HEK293T (cell line): ENCODE data around the gene MEGF8.

Experiments used
- CTCF ChIA-PET: fragments of 350-600 bp; formaldehyde crosslinking; extraction: SDS; loops from one replicate; lab custom pipeline; 2021; ENCODE audit warnings: antibody characterized with exemption, inconsistent platforms; lab: Yijun Ruan, JAX
- POLR2A ChIA-PET: fragments of 350-600 bp; formaldehyde crosslinking; extraction: SDS; loops from one replicate; lab custom pipeline; 2020; ENCODE audit warnings: antibody characterized with exemption, inconsistent platforms; lab: Yijun Ruan, JAX
- DNase-seq: peaks from one replicate; pipeline ENCODE4 v3.0.0; 2012; ENCODE audit warnings: mixed read lengths; ENCODE audit errors: extremely low spot score
- ARNT ChIP-seq: fragments of 450-650 bp; IDR thresholded peaks from 2 replicates; pipeline ENCODE4 v1.6.1; 2017; ENCODE audit warnings: mild to moderate bottlenecking
- BHLHE40 ChIP-seq: fragments of 450-650 bp; IDR thresholded peaks from 2 replicates; pipeline ENCODE4 v1.6.1; 2016; ENCODE audit warnings: mild to moderate bottlenecking, moderate library complexity, borderline replicate concordance
- CTBP1 ChIP-seq: fragments of 450-650 bp; IDR thresholded peaks from 2 replicates; pipeline ENCODE4 v1.6.1; 2016; ENCODE audit warnings: borderline replicate concordance
- ELF4 ChIP-seq: fragments of 450-650 bp; IDR thresholded peaks from 2 replicates; pipeline ENCODE4 v1.6.1; 2017; ENCODE audit warnings: antibody characterized with exemption
- FOXA1 ChIP-seq: fragments of 450-650 bp; IDR thresholded peaks from 2 replicates; pipeline ENCODE4 v1.6.1; 2016; ENCODE audit warnings: mild to moderate bottlenecking
- FOXK2 ChIP-seq: fragments of 450-650 bp; IDR thresholded peaks from 2 replicates; pipeline ENCODE4 v1.6.1; 2016; ENCODE audit warnings: mild to moderate bottlenecking
- FOXM1 ChIP-seq: fragments of 450-650 bp; IDR thresholded peaks from 2 replicates; pipeline ENCODE4 v1.6.1; 2017; ENCODE audit warnings: mild to moderate bottlenecking, borderline replicate concordance
- HDGF ChIP-seq: fragments of 450-650 bp; IDR thresholded peaks from 2 replicates; pipeline ENCODE4 v1.6.1; 2017; ENCODE audit warnings: antibody characterized with exemption, borderline replicate concordance
- L3MBTL2 ChIP-seq: fragments of 450-650 bp; conservative IDR thresholded peaks from 2 replicates; pipeline ENCODE4 v1.6.1; 2016; ENCODE audit warnings: mild to moderate bottlenecking
- LEF1 ChIP-seq: fragments of 450-650 bp; IDR thresholded peaks from 2 replicates; pipeline ENCODE4 v1.6.1; 2017; ENCODE audit warnings: mild to moderate bottlenecking, borderline replicate concordance
- NFRKB ChIP-seq: fragments of 450-650 bp; IDR thresholded peaks from 2 replicates; pipeline ENCODE4 v1.6.1; 2016; ENCODE audit warnings: mild to moderate bottlenecking, moderate library complexity
- SP1 ChIP-seq: fragments of 450-650 bp; IDR thresholded peaks from 2 replicates; pipeline ENCODE4 v1.6.1; 2017
- SUZ12 ChIP-seq: fragments of 450-650 bp; IDR thresholded peaks from 2 replicates; pipeline ENCODE4 v1.6.1; 2016; ENCODE audit warnings: mild to moderate bottlenecking
- TARDBP ChIP-seq: fragments of 450-650 bp; IDR thresholded peaks from 2 replicates; pipeline ENCODE4 v1.6.1; 2016
- ZNF384 ChIP-seq: fragments of 450-650 bp; IDR thresholded peaks from 2 replicates; pipeline ENCODE4 v1.6.1; 2016
- TF ChIP-seq, protein P1 (sequence below): fragments of 450-650 bp; IDR thresholded peaks from 2 replicates; pipeline ENCODE4 v1.6.1; 2016

Gene MEGF8

GRCh38 chr19:42345191-42345812 lies 19.9 kb downstream of the MEGF8 start:
- CTCF ChIA-PET, result interaction anchor here (0.8 kb wide), 1 partner anchor 55 kb away, joined by 4 read pairs; no protein-coding TSS in a partner anchor
- no peak for DNase-seq
- POLR2A ChIA-PET, result interaction anchor here (1.5 kb wide), 1 partner anchor 51 kb away, joined by 5 read pairs; no protein-coding TSS in a partner anchor
- TF ChIP-seq ARNT (no peak), SUZ12 (no peak)

- CTCF ChIA-PET, result no interaction called here
- TF ChIP-seq FOXA1 (no peak), HDGF (no peak), NFRKB (no peak), FOXM1 (no peak), BHLHE40 (no peak), LEF1 (no peak), TARDBP (no peak), ARNT (no peak), SUZ12 (no peak), SP1 (no peak), FOXK2 (no peak), L3MBTL2 (no peak), ZNF384 (no peak), ELF4 (no peak), CTBP1 (no peak)
- TF ChIP-seq, protein P1, sequence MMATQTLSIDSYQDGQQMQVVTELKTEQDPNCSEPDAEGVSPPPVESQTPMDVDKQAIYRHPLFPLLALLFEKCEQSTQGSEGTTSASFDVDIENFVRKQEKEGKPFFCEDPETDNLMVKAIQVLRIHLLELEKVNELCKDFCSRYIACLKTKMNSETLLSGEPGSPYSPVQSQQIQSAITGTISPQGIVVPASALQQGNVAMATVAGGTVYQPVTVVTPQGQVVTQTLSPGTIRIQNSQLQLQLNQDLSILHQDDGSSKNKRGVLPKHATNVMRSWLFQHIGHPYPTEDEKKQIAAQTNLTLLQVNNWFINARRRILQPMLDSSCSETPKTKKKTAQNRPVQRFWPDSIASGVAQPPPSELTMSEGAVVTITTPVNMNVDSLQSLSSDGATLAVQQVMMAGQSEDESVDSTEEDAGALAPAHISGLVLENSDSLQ, result no peak
- POLR2A ChIA-PET, result no interaction called here
- no peak for DNase-seq
Observed at GRCh38 chr19:42348211-42348610, 22.8 kb downstream of the MEGF8 start.

DNA sequence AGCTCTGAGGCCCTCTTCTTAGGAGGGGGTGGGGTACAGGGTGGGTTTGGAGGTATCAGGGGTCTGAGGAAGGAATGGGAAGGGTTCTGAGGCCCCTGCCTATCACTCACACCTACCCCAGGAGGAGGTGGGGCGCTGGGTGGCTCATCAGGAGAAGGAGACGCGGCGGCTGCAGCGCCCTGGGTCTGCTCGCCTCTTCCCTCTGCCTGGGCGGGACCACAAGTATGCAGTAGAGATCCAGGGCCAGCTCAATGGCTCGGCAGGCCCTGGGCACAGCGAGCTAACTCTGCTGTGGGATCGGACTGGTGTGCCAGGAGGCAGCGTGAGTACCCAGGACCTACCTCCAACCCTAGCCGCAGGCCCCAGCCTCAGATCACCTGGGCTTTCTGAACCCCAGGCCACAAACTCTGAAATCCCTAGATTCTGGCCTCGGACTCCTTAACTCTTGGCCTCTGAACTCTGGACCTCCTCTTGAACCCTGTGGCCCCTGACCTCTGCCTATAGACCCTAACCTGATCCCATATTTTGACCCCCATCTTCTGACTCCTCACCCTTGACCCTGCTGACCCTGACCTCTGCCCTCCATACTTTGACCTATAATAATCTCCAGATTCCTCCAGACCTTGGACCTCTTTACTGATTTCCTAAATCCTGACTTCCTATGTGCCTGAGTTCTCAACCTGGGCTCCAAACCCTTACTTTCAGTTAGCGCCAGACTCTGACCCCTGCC lies 24.1 kb downstream of the MEGF8 start:
- no peak for DNase-seq
- TF ChIP-seq SUZ12 (no peak), LEF1 (no peak), HDGF (no peak), FOXK2 (no peak), FOXA1 (no peak)
- POLR2A ChIA-PET, result no interaction called here
- CTCF ChIA-PET, result no interaction called here

DNA sequence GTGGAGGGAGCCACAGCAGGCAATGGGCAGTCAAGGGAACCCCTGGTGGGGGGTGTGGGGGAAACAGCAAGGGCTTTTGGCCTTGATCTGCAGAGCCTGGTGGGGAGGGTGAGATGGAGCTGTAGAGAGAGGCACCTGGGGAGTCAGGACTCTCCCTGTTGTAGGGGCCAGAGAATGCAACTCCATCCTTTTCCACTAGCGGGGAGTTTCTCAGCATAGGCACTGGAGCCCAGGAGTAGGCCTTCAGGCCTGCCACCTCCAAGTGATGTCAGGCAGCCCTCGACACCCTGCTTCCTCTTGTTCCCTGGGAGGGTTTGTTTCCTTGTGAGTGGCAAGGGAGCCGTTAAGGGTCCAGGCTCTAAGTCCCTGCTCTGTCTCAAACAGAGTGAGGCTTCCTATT lies 25.0 kb downstream of the MEGF8 start:
- CTCF ChIA-PET, result no interaction called here
- POLR2A ChIA-PET, result no interaction called here
- no peak for TF ChIP-seq L3MBTL2
- TF ChIP-seq BHLHE40, result no peak
- no peak for TF ChIP-seq TARDBP
- TF ChIP-seq FOXA1, result no peak
- DNase-seq, result no peak

DNA sequence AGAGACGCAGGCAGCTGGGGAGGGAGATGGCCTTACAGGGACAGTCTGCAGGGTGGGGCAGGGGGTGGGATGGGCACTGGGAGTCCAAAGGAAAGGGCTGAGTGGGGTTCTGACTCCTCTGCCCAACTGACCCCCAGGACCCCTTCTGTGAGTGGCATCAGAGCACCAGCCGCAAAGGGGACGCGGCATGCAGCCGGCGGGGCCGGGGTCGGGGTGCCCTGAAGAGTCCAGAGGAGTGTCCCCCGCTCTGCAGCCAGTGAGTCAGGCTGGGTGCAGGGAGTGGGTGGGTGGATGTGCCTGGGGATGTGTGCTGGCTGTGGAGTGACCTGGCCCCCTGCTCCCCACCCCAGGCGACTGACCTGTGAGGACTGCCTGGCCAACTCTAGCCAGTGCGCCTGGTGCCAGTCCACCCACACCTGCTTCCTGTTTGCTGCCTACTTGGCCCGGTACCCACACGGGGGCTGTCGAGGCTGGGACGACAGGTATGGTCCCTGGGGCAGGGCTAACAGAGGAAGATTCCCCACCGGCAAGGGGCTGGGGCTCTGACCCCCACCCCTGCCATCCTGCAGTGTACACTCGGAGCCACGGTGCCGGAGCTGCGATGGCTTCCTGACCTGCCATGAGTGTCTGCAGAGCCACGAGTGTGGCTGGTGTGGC lies 25.8 kb downstream of the MEGF8 start:
- POLR2A ChIA-PET, result no interaction called here
- no peak for TF ChIP-seq ZNF384
- no peak for TF ChIP-seq ELF4
- no peak for TF ChIP-seq FOXK2
- no peak for TF ChIP-seq FOXM1
- TF ChIP-seq SUZ12, result no peak
- no peak for TF ChIP-seq HDGF
- TF ChIP-seq L3MBTL2, result no peak
- TF ChIP-seq FOXA1, result no peak
- TF ChIP-seq SP1, result no peak
- no peak for TF ChIP-seq NFRKB
- no peak for TF ChIP-seq ARNT
- TF ChIP-seq LEF1, result no peak
- no peak for TF ChIP-seq TARDBP
- TF ChIP-seq CTBP1, result no peak
- CTCF ChIA-PET, result no interaction called here
- no peak for DNase-seq

- no peak for TF ChIP-seq SP1
- POLR2A ChIA-PET, result no interaction called here
- DNase-seq, result no peak
- CTCF ChIA-PET, result no interaction called here
Observed at GRCh38 chr19:42352301-42353259, 27.1 kb downstream of the MEGF8 start.

DNA sequence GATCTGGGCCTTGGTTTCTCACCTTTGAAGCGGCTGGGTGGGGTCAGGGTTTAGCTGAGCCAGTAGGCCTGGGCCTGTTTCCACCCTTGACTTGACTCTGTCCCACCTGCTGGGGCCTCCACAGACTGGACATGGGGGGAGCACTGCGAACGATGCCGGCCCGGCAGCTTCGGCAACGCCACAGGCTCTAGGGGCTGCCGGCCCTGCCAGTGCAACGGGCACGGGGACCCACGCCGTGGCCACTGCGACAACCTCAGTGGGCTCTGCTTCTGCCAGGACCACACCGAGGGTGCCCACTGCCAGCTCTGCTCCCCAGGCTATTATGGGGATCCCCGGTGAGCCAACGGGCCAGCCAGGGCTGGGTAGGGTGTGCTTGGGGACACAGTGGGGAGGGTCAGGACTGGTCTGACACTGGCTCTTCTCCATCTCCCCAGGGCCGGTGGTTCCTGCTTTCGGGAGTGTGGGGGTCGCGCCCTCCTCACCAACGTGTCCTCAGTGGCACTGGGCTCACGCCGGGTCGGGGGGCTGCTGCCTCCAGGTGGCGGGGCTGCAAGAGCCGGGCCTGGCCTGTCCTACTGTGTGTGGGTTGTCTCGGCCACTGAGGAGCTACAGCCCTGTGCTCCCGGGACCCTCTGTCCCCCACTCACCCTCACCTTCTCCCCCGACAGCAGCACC lies 28.0 kb downstream of the MEGF8 start:
- POLR2A ChIA-PET, result no interaction called here
- TF ChIP-seq CTBP1 (no peak), TARDBP (no peak), ZNF384 (no peak), ARNT (no peak), FOXM1 (no peak)
- DNase-seq, result no peak
- CTCF ChIA-PET, result no interaction called here
